Activated CD4-positive, alpha-beta memory T cell treated with anti-CD3 and anti-CD28 coated beads for 36 hours (primary cell): ENCODE measurements around the gene SDSL. TPM values are rescaled to one million over a fixed set of nuclear protein-coding genes. Genes with fewer than 3 reads are reported as not detected.

Experiments used
- CTCF ChIA-PET: fragments of 350-600 bp; sonication (Branson Sonifier 250); formaldehyde crosslinking; loops from one replicate; lab custom pipeline; 2021; ENCODE audit warnings: antibody characterized with exemption, inconsistent platforms; lab: Charles Lee
- POLR2A ChIA-PET: fragments of 350-600 bp; sonication (Branson Sonifier 250); formaldehyde crosslinking; loops from one replicate; lab custom pipeline; 2021; ENCODE audit warnings: antibody characterized with exemption; lab: Charles Lee
- DNase-seq: peaks from one replicate; pipeline ENCODE4 v3.0.0-alpha.2; 2020
- H3K27ac Mint-ChIP-seq: one replicate; pipeline ENCODE4 v1.8.0; 2021; ENCODE audit warnings: mixed read lengths
- H3K27me3 Mint-ChIP-seq: one replicate; pipeline ENCODE4 v1.8.0; 2021; ENCODE audit warnings: mixed read lengths
- H3K36me3 Mint-ChIP-seq: one replicate; pipeline ENCODE4 v1.8.0; 2021; ENCODE audit warnings: mixed read lengths
- H3K4me1 Mint-ChIP-seq: one replicate; pipeline ENCODE4 v1.8.0; 2021; ENCODE audit warnings: low read depth, mixed read lengths
- H3K4me3 Mint-ChIP-seq: one replicate; pipeline ENCODE4 v1.8.0; 2021; ENCODE audit warnings: mild to moderate bottlenecking, mixed read lengths
- H3K9me3 Mint-ChIP-seq: one replicate; pipeline ENCODE4 v1.8.0; 2021; ENCODE audit warnings: mixed read lengths
- intact Hi-C: fragments of 100-400 bp; cut with micrococcal nuclease; formaldehyde crosslinking; loops from one replicate; pipeline ENCODE4 v1.15.1; 2023
- total RNA-seq, 2 experiments: library from RNA; stranded (reverse); gene quantifications; one replicate each; pipeline ENCODE4 v1.2.3, GENCODE V29; 2021

SDSL gene
- total RNA-seq, 2 experiments from 2014 or later = not detected

- DNase-seq = no peak
- POLR2A ChIA-PET = no interaction called here
- Mint-ChIP-seq H3K4me3 (no peak overlapping the region), H3K9me3 (no peaks in the 10 kb centered on the region), H3K27me3 (peaks cover 70% of the 10 kb centered on the region), H3K27ac (no peak overlapping the region), H3K4me1 (peaks cover 22% of the 10 kb centered on the region), H3K36me3 (no peaks in the 10 kb centered on the region)
- intact Hi-C loops = no loop called here
- CTCF ChIA-PET = no interaction called here
These were observed 47.2 kb downstream of the SDSL start for GRCh38 chr12:113469224-113469948.

GRCh38 chr12:113469949-113470743 lies 48.0 kb downstream of the SDSL start:
- ChIA-PET POLR2A (no interaction called here), CTCF (no interaction called here)
- Mint-ChIP-seq H3K27ac (no peak overlapping the region), H3K36me3 (no peaks in the 10 kb centered on the region), H3K27me3 (peaks cover 71% of the 10 kb centered on the region), H3K4me1 (peaks cover 17% of the 10 kb centered on the region), H3K9me3 (no peaks in the 10 kb centered on the region), H3K4me3 (no peak overlapping the region)
- DNase-seq = no peak
- intact Hi-C loops = loop anchor here (5.0 to 10.0 kb wide), 2 partner anchors 937 to 1195 kb away; partner anchors contain the start of gene TBX5

- Mint-ChIP-seq H3K36me3 (no peaks in the 10 kb centered on the region), H3K9me3 (no peaks in the 10 kb centered on the region), H3K27me3 (peaks cover 78% of the 10 kb centered on the region), H3K27ac (no peak overlapping the region), H3K4me3 (no peak overlapping the region), H3K4me1 (peaks cover 15% of the 10 kb centered on the region)
- intact Hi-C loops = loop anchor here (5.0 to 10.0 kb wide), 2 partner anchors 936 to 1194 kb away; partner anchors contain the start of gene TBX5
- ChIA-PET CTCF (no interaction called here), POLR2A (no interaction called here)
- DNase-seq = no peak
These were observed 48.9 kb downstream of the SDSL start for GRCh38 chr12:113470871-113471618.

- no peak for DNase-seq
- CTCF ChIA-PET = no interaction called here
- H3K4me1 Mint-ChIP-seq = peaks cover 13% of the 10 kb centered on the region
- no peak within 1 kb of the TSS for H3K27ac Mint-ChIP-seq
- no peaks in the 10 kb centered on the region for H3K36me3 Mint-ChIP-seq
- H3K27me3 Mint-ChIP-seq = peaks cover 73% of the 10 kb centered on the region
- intact Hi-C loops = loop anchor here (5.0 to 10.0 kb wide), 2 partner anchors 936 to 1193 kb away; partner anchors contain the start of gene TBX5
- H3K9me3 Mint-ChIP-seq = no peaks in the 10 kb centered on the region
- no peak within 1 kb of the TSS for H3K4me3 Mint-ChIP-seq
- POLR2A ChIA-PET = no interaction called here
These were observed 49.5 kb downstream of the SDSL start, which contains the start of gene LHX5 for GRCh38 chr12:113471619-113472171. TSS of gene LHX5 (minus strand) at chr12:113471871. CDS start at chr12:113471498, 373 bp downstream.

- Mint-ChIP-seq H3K9me3 (no peaks in the 10 kb centered on the region), H3K27me3 (peaks cover 73% of the 10 kb centered on the region), H3K27ac (no peak overlapping the region), H3K4me3 (no peak overlapping the region), H3K4me1 (peaks cover 10% of the 10 kb centered on the region), H3K36me3 (no peaks in the 10 kb centered on the region)
- intact Hi-C loops = loop anchor here (5.0 to 10.0 kb wide), 2 partner anchors 935 to 1192 kb away; partner anchors contain the start of gene TBX5
- ChIA-PET POLR2A (no interaction called here), CTCF (no interaction called here)
- DNase-seq = no peak
These were observed 50.3 kb downstream of the SDSL start for GRCh38 chr12:113472191-113473121.

- POLR2A ChIA-PET = no interaction called here
- Mint-ChIP-seq H3K27me3 (peaks cover 78% of the 10 kb centered on the region), H3K27ac (no peak overlapping the region), H3K9me3 (no peaks in the 10 kb centered on the region), H3K36me3 (no peaks in the 10 kb centered on the region), H3K4me1 (peaks cover 7% of the 10 kb centered on the region), H3K4me3 (no peak overlapping the region)
- intact Hi-C loops = loop anchor here (5.0 to 10.0 kb wide), 2 partner anchors 934 to 1191 kb away; partner anchors contain the start of gene TBX5
- CTCF ChIA-PET = no interaction called here
- DNase-seq = no peak
These were observed 51.2 kb downstream of the SDSL start for GRCh38 chr12:113473400-113473799.

- peaks cover 7% of the 10 kb centered on the region for H3K4me1 Mint-ChIP-seq
- intact Hi-C loops = loop anchor here (5.0 to 10.0 kb wide), 2 partner anchors 933 to 1191 kb away; partner anchors contain the start of gene TBX5
- no peak overlapping the region for H3K27ac Mint-ChIP-seq
- no peak for DNase-seq
- H3K4me3 Mint-ChIP-seq = no peak overlapping the region
- no peaks in the 10 kb centered on the region for H3K9me3 Mint-ChIP-seq
- ChIA-PET POLR2A (no interaction called here), CTCF (no interaction called here)
- no peaks in the 10 kb centered on the region for H3K36me3 Mint-ChIP-seq
- H3K27me3 Mint-ChIP-seq = peaks cover 77% of the 10 kb centered on the region
These were observed 51.8 kb downstream of the SDSL start for GRCh38 chr12:113473942-113474341.

- Mint-ChIP-seq H3K27me3 (peaks cover 77% of the 10 kb centered on the region), H3K36me3 (peaks cover 3% of the 10 kb centered on the region), H3K9me3 (peaks cover 2% of the 10 kb centered on the region), H3K4me1 (peaks cover 12% of the 10 kb centered on the region), H3K4me3 (no peak overlapping the region), H3K27ac (no peak overlapping the region)
- intact Hi-C loops = loop anchor here (5.0 to 10.0 kb wide), 2 partner anchors 932 to 1190 kb away; partner anchors contain the start of gene TBX5
- DNase-seq = no peak
- ChIA-PET CTCF (interaction anchor here (0.7 kb wide), 1 partner anchor 13 kb away, joined by 3 read pairs; no protein-coding TSS in a partner anchor), POLR2A (no interaction called here)
These were observed 52.7 kb downstream of the SDSL start for GRCh38 chr12:113474635-113475436.

GRCh38 chr12:113475451-113476175 lies 53.4 kb downstream of the SDSL start:
- intact Hi-C loops = loop anchor here (10.0 kb wide), 1 partner anchor 1189 kb away; no protein-coding TSS in a partner anchor
- H3K4me3 Mint-ChIP-seq = no peak overlapping the region
- CTCF ChIA-PET = interaction anchor here (0.7 kb wide), 1 partner anchor 13 kb away, joined by 3 read pairs; no protein-coding TSS in a partner anchor
- no peak overlapping the region for H3K27ac Mint-ChIP-seq
- H3K9me3 Mint-ChIP-seq = peaks cover 2% of the 10 kb centered on the region
- peaks cover 78% of the 10 kb centered on the region for H3K27me3 Mint-ChIP-seq
- peaks cover 3% of the 10 kb centered on the region for H3K36me3 Mint-ChIP-seq
- H3K4me1 Mint-ChIP-seq = peaks cover 12% of the 10 kb centered on the region
- no peak for DNase-seq
- POLR2A ChIA-PET = no interaction called here
